ENCODE data around the gene KCNH8. TPM values are rescaled to one million over a fixed set of nuclear protein-coding genes. Genes with fewer than 3 reads are reported as not detected.

KCNH8 gene
- total RNA-seq, 4 donors from 2014 or later = 0.55 to 1.1 (median 1.00) TPM; not detected in 1

DNA sequence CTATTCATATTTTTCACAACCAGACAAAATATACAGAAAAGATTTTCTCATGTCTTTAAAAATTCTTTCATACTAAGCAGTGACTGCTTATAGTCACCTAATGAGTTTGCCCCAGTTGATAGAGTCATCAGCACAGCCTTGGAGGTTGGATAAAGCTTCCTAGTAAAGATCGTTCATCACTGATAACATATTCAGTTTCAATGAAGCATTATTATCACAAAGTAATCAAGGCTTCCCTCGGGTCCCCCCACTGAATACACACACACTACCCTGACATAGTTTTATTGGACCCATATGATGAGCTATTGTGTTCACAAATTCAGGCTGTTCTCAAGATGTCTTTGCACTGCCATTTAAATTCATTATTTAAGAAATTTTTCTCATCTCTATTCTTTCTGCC lies 297.8 kb downstream of the KCNH8 start:
- H3K9me3 ChIP-seq = no peaks in the 10 kb centered on the region
- TF ChIP-seq POLR2AphosphoS5 (IDR thresholded peaks at IDR 0.05) (no peak), EP300 (IDR thresholded peaks at IDR 0.05; ENCODE audit: low read depth) (no peak), CTCF (IDR thresholded peaks at IDR 0.05) (no peak), POLR2A (IDR thresholded peaks at IDR 0.05) (no peak)
- no peaks in the 10 kb centered on the region for H3K4me1 ChIP-seq
- no peak for DNase-seq
- no peaks in the 10 kb centered on the region for H3K36me3 ChIP-seq
- H3K27ac ChIP-seq = no peak overlapping the region
- no peak overlapping the region for H3K4me3 ChIP-seq
- intact Hi-C loops (cut with DNase I; ENCODE audit: low total_unique reads) (no loop called here), in situ Hi-C loops (cut with MboI; ENCODE audit: low pct_ligation_motif_present in 1 of 4, low pct_unique_long_range_greater_than_20kb in 1 of 4, low sequenced_read_pairs in 3 of 4) (no loop called here)
- WGBS, 2 donors (ENCODE audit: low coverage in 1 of 2) = 58 to 67% methylated on average over 2 of the region's 2 CpGs
- no peaks in the 10 kb centered on the region for H3K27me3 ChIP-seq

DNA sequence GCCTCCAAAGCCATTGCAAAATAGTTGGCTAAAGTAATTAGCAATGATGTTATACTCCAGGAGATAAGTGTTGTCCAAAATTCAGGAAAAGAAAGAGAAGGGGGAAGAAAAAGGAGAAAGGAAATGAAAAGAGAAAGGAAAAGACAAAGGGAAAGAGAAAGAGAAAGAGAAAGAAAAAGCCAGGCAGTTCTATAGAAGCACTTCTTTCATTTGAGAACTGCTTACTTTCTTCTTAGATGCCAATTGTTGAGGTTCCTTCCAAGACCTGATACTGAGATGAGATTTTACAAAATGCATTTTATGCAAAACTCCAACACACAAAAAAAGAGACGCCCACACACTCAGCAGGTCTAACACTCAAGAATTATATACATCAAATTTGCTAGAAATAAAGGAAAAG lies 298.4 kb downstream of the KCNH8 start:
- H3K36me3 ChIP-seq = no peaks in the 10 kb centered on the region
- TF ChIP-seq POLR2AphosphoS5 (IDR thresholded peaks at IDR 0.05) (no peak), CTCF (IDR thresholded peaks at IDR 0.05) (no peak), EP300 (IDR thresholded peaks at IDR 0.05; ENCODE audit: low read depth) (no peak), POLR2A (IDR thresholded peaks at IDR 0.05) (no peak)

DNA sequence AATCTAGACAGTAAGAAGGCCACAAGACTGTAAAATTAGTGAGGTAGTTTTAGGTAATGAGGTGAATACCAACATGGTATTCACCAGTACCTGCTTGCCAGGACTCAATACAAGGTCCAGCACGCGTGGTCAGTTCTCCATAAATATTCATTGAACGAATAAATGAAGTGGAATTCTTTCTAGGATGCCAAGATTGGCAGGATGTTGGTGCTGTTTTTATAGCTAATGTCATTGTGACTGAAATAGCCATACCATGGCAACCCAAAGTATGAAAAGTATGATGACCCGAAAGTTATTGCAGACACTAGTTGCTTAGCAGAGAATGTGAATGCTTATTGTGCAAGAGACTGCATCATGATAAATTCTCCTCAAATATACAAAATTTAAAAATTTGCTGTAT lies 307.2 kb downstream of the KCNH8 start:
- in situ Hi-C loops (cut with MboI; ENCODE audit: low pct_ligation_motif_present in 1 of 4, low pct_unique_long_range_greater_than_20kb in 1 of 4, low sequenced_read_pairs in 3 of 4) = no loop called here
- 80 to 86% methylated on average over 2 to 4 of the region's 4 CpGs for WGBS, 2 donors (ENCODE audit: low coverage in 1 of 2)

More for the DNA sequence above, 298.4 kb downstream of the KCNH8 start:
- DNase-seq = no peak
- in situ Hi-C loops (cut with MboI; ENCODE audit: low pct_ligation_motif_present in 1 of 4, low pct_unique_long_range_greater_than_20kb in 1 of 4, low sequenced_read_pairs in 3 of 4) = no loop called here
- Histone ChIP-seq H3K4me3 (no peak overlapping the region), H3K27me3 (no peaks in the 10 kb centered on the region), H3K9me3 (no peaks in the 10 kb centered on the region), H3K4me1 (no peaks in the 10 kb centered on the region), H3K27ac (no peak overlapping the region)
- 81 to 88% methylated on average over 1 of the region's 1 CpG for WGBS, 2 donors (ENCODE audit: low coverage in 1 of 2)
- intact Hi-C loops (cut with DNase I; ENCODE audit: low total_unique reads) = no loop called here

DNA sequence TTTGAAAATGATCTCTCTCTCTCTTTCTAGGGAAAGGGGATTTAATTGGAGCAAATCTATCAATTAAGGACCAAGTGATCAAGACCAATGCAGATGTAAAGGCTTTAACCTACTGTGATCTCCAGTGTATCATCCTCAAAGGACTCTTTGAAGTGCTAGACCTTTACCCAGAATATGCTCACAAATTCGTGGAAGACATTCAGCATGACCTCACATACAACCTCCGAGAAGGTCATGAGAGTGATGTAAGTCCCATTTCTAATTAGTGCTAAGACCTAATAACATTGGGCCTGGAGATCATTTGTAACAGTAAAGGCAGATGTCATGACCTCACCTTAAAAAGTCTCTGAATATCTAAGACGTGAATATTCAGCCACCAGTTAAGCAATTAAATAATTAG lies 308.4 kb downstream of the KCNH8 start:
- Histone ChIP-seq H3K9me3 (no peaks in the 10 kb centered on the region), H3K4me3 (no peak overlapping the region), H3K27ac (no peak overlapping the region), H3K27me3 (no peaks in the 10 kb centered on the region), H3K36me3 (no peaks in the 10 kb centered on the region), H3K4me1 (no peaks in the 10 kb centered on the region)
- no peak for DNase-seq
- intact Hi-C loops (cut with DNase I; ENCODE audit: low total_unique reads) = no loop called here
- 73 to 81% methylated on average over 2 to 3 of the region's 3 CpGs for WGBS, 2 donors (ENCODE audit: low coverage in 1 of 2)
- TF ChIP-seq POLR2A (IDR thresholded peaks at IDR 0.05) = no peak
- TF ChIP-seq CTCF (IDR thresholded peaks at IDR 0.05) = no peak
- TF ChIP-seq POLR2AphosphoS5 (IDR thresholded peaks at IDR 0.05) = no peak
- no peak for TF ChIP-seq EP300 (IDR thresholded peaks at IDR 0.05; ENCODE audit: low read depth)
- in situ Hi-C loops (cut with MboI; ENCODE audit: low pct_ligation_motif_present in 1 of 4, low pct_unique_long_range_greater_than_20kb in 1 of 4, low sequenced_read_pairs in 3 of 4) = no loop called here

More for the DNA sequence above, 307.2 kb downstream of the KCNH8 start:
- TF ChIP-seq EP300 (IDR thresholded peaks at IDR 0.05; ENCODE audit: low read depth) (no peak), POLR2AphosphoS5 (IDR thresholded peaks at IDR 0.05) (no peak), CTCF (IDR thresholded peaks at IDR 0.05) (no peak), POLR2A (IDR thresholded peaks at IDR 0.05) (no peak)
- Histone ChIP-seq H3K4me1 (no peaks in the 10 kb centered on the region), H3K27ac (no peak overlapping the region), H3K36me3 (no peaks in the 10 kb centered on the region), H3K27me3 (no peaks in the 10 kb centered on the region), H3K4me3 (no peak overlapping the region), H3K9me3 (no peaks in the 10 kb centered on the region)
- intact Hi-C loops (cut with DNase I; ENCODE audit: low total_unique reads) = no loop called here
- DNase-seq = no peak
